HFFc6 (cell line): ENCODE measurements around the gene CD80. TPM values are rescaled to one million over a fixed set of nuclear protein-coding genes. Genes with fewer than 3 reads are reported as not detected.

Source experiments
- DNase-seq: peaks from one replicate; pipeline ENCODE4 v3.0.0-alpha.2; 2018
- H3K27ac Mint-ChIP-seq: 2 replicates; pipeline ENCODE4 v1.8.0; 2020; ENCODE audit warnings: mild to moderate bottlenecking, mixed read lengths
- H3K27me3 Mint-ChIP-seq: 2 replicates; pipeline ENCODE4 v1.8.0; 2021; ENCODE audit warnings: mild to moderate bottlenecking, moderate library complexity, mixed read lengths; ENCODE audit not compliant: insufficient read depth
- H3K36me3 Mint-ChIP-seq: 2 replicates; pipeline ENCODE4 v1.8.0; 2021; ENCODE audit warnings: low read depth, mixed read lengths
- H3K4me1 Mint-ChIP-seq: 2 replicates; pipeline ENCODE4 v1.8.0; 2020; ENCODE audit warnings: low read depth, mixed read lengths
- H3K4me3 Mint-ChIP-seq: 2 replicates; pipeline ENCODE4 v1.8.0; 2020; ENCODE audit warnings: mild to moderate bottlenecking, moderate library complexity, mixed read lengths
- H3K9me3 Mint-ChIP-seq: 2 replicates; pipeline ENCODE4 v1.8.0; 2020; ENCODE audit warnings: mild to moderate bottlenecking, mixed read lengths
- total RNA-seq, 6 experiments: library from RNA; stranded (reverse); fragmentation: NEBNext Ultra II Directional; extraction: Animal tissue kit (Norgen Biotek cat#: 25700); gene quantifications; 2 replicates in 1 of 6; 3 replicates in 5 of 6; pipeline ENCODE4 v1.2.3, GENCODE V29; 2021
- TF ChIP-seq, protein P1 (sequence below): fragments of 200-600 bp; sonication (generic); IDR thresholded peaks from 2 replicates; pipeline ENCODE4 v1.5.0; 2021; ENCODE audit warnings: antibody characterized with exemption, mild to moderate bottlenecking

CD80 gene
- total RNA-seq, 6 experiments from 2014 or later = not detected

GRCh38 chr3:119542168-119542767, 17.1 kb downstream of the CD80 start:
- no peaks in the 10 kb centered on the region for H3K4me1 Mint-ChIP-seq

GRCh38 chr3:119541547-119541946, 17.9 kb downstream of the CD80 start:
- Mint-ChIP-seq H3K36me3 (no peaks in the 10 kb centered on the region), H3K27me3 (peaks cover 35% of the 10 kb centered on the region), H3K27ac (no peak overlapping the region), H3K9me3 (no peaks in the 10 kb centered on the region), H3K4me3 (no peak overlapping the region), H3K4me1 (no peaks in the 10 kb centered on the region)
- no peak for DNase-seq
- TF ChIP-seq, protein P1, sequence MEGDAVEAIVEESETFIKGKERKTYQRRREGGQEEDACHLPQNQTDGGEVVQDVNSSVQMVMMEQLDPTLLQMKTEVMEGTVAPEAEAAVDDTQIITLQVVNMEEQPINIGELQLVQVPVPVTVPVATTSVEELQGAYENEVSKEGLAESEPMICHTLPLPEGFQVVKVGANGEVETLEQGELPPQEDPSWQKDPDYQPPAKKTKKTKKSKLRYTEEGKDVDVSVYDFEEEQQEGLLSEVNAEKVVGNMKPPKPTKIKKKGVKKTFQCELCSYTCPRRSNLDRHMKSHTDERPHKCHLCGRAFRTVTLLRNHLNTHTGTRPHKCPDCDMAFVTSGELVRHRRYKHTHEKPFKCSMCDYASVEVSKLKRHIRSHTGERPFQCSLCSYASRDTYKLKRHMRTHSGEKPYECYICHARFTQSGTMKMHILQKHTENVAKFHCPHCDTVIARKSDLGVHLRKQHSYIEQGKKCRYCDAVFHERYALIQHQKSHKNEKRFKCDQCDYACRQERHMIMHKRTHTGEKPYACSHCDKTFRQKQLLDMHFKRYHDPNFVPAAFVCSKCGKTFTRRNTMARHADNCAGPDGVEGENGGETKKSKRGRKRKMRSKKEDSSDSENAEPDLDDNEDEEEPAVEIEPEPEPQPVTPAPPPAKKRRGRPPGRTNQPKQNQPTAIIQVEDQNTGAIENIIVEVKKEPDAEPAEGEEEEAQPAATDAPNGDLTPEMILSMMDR = no peak

More at GRCh38 chr3:119542168-119542767, 17.1 kb downstream of the CD80 start:
- DNase-seq = no peak
- no peak overlapping the region for H3K27ac Mint-ChIP-seq
- H3K4me3 Mint-ChIP-seq = no peak overlapping the region
- no peaks in the 10 kb centered on the region for H3K36me3 Mint-ChIP-seq
- peaks cover 35% of the 10 kb centered on the region for H3K27me3 Mint-ChIP-seq
- TF ChIP-seq, protein P1 = no peak
- H3K9me3 Mint-ChIP-seq = no peaks in the 10 kb centered on the region

GRCh38 chr3:119538772-119539171, 20.6 kb downstream of the CD80 start:
- no peak overlapping the region for H3K27ac Mint-ChIP-seq
- no peaks in the 10 kb centered on the region for H3K36me3 Mint-ChIP-seq
- H3K27me3 Mint-ChIP-seq = peaks cover 32% of the 10 kb centered on the region
- H3K4me3 Mint-ChIP-seq = no peak overlapping the region
- no peaks in the 10 kb centered on the region for H3K4me1 Mint-ChIP-seq
- no peak for DNase-seq
- H3K9me3 Mint-ChIP-seq = no peaks in the 10 kb centered on the region
- TF ChIP-seq, protein P1 = no peak

- Mint-ChIP-seq H3K4me3 (no peak overlapping the region), H3K36me3 (no peaks in the 10 kb centered on the region), H3K9me3 (no peaks in the 10 kb centered on the region), H3K27me3 (peaks cover 19% of the 10 kb centered on the region), H3K27ac (no peak overlapping the region), H3K4me1 (no peaks in the 10 kb centered on the region)
- DNase-seq = no peak
- TF ChIP-seq, protein P1 = no peak
These were observed 22.7 kb downstream of the CD80 start for GRCh38 chr3:119536757-119537156.

DNA sequence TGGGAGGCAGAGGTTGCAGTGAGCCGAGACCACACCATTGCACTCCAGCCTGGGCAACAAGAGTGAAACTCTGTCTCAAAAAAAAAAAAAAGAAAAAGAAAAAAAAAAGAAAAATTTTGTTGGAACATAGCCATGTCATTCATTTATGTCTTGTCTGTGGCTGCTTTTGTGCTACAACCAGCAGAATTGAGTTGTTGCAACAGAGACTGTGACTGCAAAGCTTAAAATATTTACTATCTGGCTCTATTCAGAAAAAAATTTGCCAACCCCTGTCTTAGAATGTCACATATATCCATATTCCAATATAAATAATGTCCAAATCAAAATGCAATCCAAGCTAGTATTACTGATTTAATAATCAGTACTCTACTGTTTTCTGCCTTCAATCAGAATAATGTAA, 25.1 kb downstream of the CD80 start:
- peaks cover 12% of the 10 kb centered on the region for H3K27me3 Mint-ChIP-seq
- no peak overlapping the region for H3K4me3 Mint-ChIP-seq
- no peak overlapping the region for H3K27ac Mint-ChIP-seq
- DNase-seq = no peak
- no peaks in the 10 kb centered on the region for H3K9me3 Mint-ChIP-seq
- H3K36me3 Mint-ChIP-seq = no peaks in the 10 kb centered on the region
- H3K4me1 Mint-ChIP-seq = peaks cover 12% of the 10 kb centered on the region
- TF ChIP-seq, protein P1 = no peak
